Neural progenitor cell (in vitro differentiated cells): Measurements from ENCODE around the gene APOE.

Experiments used
- CTCF ChIP-seq: fragments of 200-600 bp; sonication (generic); IDR thresholded peaks from 2 replicates; pipeline ENCODE4 v1.5.1; 2017; ENCODE audit warnings: antibody characterized with exemption, mild to moderate bottlenecking
- EZH2phosphoT487 ChIP-seq: fragments of 200-600 bp; sonication (generic); IDR thresholded peaks from 2 replicates; pipeline ENCODE4 v1.6.1; 2017; ENCODE audit warnings: antibody characterized with exemption

- TF ChIP-seq CTCF = no peak
- no peak for TF ChIP-seq EZH2phosphoT487
Observed at GRCh38 chr19:44874317-44874716, 31.3 kb upstream of the APOE start.
